Occipital lobe (tissue), 2 donors: ENCODE data around the gene TBL1X. TPM values are rescaled to one million over a fixed set of nuclear protein-coding genes. Genes with fewer than 3 reads are reported as not detected.

Source experiments
- DNase-seq: peaks from one replicate; lab custom pipeline; 2025; lab: John Stamatoyannopoulos, UW
- total RNA-seq: library from RNA; depleted of rRNA; stranded (reverse); fragments of >200 nt; gene quantifications from one replicate; pipeline ENCODE4 v1.2.3, GENCODE V29; 2014

Gene TBL1X
- total RNA-seq, 1 donor from 2014 or later, result 2.8 TPM

DNA sequence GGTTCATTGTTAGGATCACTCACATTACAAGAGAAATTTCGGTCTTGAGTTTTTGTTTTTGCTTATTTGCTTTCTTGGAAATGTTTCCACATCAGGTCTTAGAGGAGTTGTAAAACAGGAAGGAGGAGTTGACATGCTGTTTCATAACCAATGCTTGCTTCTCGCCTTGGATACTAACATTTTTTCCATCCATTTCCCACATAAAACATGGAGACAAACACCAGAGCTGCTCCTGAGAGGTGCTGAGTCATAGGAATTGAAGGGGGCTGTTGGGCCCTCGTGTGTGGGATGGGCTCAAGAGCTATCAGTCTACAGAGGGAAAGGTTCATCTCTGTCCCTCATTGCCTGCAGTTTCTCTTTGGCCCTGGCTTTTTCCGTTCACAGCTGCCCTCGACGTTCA lies 29.9 kb downstream of the TBL1X start:
- DNase-seq, result no peak

DNA sequence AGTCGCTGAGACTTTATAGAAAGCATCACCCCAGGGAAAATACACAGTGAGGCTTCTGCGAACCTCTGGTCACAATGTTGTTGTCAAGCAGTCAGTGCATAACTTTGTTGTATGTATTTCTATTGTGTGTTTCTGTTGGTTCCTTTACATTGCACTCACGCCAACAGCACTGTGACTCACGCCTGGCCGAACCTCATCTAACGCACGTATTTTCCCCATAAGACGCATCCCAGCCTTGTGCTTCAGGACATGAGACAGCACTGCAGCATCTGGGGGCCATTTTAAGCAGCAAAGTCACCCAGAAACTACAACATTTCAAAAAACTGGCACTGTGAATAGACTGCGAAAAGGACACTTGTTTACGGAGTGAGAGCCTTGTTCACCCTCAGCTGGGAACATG lies 30.6 kb downstream of the TBL1X start:
- no peak for DNase-seq

DNA sequence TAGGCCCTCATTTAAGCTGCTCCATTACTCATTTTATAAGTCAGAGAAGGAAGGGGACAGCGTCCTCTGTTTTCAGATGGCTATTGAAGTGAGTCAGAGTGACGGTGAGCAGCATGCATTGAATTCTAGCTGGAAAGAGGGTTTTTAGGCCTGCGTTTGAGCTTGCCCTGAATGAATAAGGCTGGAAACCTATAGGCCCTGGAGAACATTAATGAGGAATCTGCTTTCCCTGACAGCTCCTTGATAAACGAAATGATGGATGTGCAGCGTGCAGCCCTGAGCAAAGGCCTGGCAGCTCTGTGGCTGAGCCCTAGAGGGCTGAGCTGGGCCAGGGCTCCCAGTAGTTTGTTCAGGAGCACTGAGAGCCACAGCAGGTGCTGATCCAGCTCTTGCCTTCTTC lies 33.4 kb downstream of the TBL1X start:
- no peak for DNase-seq

DNA sequence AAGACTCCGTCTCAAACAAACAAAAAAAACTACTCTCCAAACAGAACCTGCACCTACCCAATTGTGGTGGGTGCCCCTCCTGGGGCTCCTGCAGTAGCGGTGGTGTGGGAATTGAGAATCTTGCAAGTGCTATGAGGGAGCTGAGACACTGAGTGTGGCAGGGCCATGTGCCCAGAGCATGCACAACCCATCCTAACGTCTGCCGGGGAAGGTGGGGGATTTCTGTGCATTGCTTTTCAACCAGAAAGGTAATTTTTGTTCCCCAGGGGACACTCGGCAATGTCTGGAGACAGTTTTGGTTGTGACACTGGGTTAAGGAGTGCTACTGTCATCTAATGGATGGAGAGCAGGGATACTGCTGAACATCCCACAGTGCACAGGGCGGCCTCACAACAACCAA lies 35.7 kb downstream of the TBL1X start:
- DNase-seq, result no peak

DNA sequence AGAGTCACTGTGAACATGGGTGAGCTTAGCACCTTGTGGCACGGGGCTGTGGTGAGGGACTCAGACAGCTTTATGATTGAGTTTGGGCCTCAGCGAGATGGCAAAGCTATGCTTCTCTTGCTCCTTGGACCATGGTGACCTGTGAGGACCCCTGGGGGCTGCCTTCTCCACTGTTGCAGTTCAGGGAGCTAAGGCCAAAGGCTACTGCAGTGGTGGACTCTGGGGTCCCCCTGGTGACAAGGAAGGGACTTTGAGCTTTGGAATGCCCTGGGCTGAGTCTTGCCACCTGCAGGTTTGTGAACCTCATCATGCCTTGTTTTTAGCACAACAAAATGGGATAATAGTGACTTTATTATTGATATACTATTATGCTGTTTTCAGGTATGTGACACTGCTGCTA lies 36.5 kb downstream of the TBL1X start:
- DNase-seq, result no peak

DNA sequence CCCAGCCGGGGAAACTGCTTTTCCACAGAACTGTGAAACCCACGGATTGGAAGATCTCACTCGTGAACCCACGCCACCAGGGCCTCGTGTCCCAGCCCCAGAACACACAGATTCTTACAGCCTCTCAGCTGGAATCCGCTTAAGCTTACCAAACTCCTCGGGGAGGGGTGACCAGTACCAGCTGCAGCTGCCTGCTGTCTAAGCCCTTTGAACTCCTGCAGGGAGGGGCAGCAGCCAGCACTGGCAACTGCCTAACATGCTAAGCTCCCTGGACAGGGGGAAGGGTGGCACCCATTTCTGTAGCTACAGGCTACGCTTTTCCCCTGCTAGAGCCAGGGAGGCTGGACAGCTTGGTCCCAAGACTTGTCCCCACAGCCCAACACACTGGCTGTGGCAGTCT lies 38.4 kb downstream of the TBL1X start:
- no peak for DNase-seq

DNA sequence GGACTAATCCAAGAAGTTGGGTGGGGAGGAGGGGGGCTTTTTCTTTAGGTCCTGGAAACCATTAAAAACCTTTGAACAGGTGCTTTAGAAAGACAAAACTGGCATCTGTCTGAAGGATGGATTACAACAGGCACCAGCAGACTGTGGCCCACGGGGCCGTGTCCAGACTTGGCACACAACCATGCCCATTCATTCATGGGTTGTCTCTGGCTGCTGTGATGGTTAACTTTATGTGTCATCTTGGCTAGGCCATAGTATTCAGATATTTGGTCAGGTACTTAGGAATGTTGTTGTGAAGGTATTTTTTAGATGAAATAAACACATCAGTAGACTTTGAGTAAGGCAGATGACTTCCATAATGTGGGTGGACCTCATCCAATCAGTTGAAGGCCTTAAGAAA lies 45.5 kb downstream of the TBL1X start:
- DNase-seq, result no peak

DNA sequence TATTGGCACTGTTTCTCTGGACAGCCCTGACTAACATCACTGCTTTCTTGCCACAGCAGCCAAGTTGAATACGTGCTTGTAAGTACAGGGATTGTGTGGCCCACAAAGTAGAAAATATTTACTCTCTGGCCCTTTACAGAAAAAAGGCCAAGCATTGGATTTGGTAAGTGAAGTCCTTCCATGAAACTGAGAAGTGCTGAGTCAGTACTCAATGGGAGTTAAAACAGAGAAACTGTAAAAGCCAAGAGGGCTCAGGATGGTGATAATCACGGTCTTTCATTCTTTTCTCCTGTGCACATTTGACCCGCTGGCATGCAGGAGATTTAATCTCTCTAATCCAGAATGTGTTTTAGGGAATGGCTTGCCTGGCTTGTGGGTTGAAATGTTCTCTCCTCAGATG lies 46.1 kb downstream of the TBL1X start:
- no peak for DNase-seq

DNA sequence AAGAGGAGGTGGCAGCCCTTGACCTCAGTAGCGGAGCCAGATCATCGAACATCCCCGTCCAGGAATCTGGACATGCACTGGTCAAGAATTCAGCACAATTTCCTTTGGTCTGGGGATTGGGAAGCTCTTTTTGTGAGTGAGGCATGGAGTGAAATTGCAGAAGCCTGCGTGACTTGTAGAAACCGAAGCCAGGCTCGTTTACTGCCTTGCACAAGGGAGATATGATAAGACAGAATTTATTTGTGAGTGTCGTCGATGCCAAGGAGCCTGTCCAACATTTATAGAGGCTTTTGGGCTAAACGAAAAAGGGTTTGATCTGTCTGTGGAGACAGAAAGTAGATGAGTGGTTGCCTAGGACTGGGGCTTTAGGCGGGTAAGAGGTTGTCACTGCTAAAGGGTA lies 50.6 kb downstream of the TBL1X start:
- no peak for DNase-seq

DNA sequence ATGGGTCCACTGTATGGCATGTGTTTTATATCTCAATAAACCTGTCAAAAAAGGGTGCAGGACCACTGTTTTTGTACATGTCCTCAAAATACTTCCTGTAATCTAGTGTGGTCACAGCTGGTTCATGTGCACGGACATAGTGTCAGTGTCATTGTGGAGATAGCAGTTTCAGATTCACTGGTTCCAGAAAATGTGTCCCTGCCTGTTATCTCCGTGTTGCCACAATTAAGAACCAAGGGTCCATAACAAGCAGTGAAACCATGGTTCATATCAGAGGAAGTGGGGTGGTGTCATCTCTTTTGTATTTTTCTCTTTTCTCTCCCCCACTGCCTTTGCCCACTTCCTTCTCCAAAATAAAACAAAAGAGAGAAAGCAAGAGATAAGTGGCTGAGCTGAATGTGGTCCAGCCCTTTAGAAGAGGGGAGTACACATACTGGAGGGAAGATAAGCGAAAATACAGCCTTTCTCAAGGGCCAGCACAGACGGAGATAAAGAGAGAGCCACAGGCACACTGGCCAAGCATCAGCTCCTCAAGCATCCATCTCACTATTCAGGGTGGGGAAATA lies 51.2 kb downstream of the TBL1X start:
- no peak for DNase-seq

DNA sequence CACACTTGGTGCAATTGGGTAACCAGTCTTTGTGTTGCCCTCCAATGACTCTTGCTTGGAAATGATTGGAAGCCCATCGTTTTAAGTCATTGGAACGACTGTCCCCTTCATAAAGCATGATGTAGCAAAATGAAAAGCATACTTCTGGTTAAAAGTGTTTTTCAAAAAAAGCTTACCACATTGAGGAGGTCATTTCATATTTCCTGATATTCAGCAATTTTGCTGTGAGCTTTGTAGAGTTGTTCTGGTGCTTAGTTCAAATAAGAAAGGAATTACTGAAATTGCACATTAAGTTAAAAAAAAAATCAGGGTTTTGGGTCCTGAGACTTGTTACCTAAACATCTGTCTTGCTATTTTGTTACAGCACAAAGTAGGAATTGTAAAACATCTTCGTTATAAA lies 51.8 kb downstream of the TBL1X start:
- no peak for DNase-seq

DNA sequence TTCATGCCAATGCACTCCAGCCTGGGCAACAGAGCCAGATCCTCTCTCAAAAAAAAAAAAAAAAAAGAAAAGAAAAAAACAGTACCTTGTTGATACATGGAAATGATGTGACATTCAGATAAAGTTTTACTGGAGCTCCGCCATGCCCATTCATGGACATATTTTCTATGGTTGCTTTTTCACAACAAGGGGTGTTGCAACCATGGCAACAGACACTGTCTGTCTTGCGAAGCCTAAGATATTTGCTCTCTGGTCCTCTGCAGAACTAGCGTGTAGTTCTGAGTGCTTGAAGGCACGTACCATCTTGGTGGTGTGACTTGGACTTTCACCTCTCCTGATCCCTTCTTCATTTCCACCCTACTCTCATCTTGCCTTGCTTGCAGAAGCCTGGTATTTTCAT lies 53.2 kb downstream of the TBL1X start:
- no peak for DNase-seq

DNA sequence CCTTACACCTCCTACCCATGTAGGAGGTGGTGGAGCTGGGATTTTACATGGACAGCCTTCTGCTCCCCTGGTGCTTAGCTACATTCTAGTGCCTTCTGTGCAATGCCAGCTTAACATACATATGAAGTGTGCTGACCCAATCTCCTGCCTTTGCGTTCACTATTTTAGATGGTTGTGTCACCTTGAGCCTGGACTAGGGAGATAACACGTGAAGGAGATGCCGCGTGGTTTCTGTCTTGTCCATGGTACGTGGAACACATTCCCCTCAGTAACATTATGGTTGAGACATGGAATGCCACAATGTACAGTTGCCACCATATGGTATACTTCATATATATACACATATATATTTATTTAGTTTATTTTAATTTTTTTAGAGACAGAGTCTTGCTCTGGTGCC lies 54.0 kb downstream of the TBL1X start:
- no peak for DNase-seq

DNA sequence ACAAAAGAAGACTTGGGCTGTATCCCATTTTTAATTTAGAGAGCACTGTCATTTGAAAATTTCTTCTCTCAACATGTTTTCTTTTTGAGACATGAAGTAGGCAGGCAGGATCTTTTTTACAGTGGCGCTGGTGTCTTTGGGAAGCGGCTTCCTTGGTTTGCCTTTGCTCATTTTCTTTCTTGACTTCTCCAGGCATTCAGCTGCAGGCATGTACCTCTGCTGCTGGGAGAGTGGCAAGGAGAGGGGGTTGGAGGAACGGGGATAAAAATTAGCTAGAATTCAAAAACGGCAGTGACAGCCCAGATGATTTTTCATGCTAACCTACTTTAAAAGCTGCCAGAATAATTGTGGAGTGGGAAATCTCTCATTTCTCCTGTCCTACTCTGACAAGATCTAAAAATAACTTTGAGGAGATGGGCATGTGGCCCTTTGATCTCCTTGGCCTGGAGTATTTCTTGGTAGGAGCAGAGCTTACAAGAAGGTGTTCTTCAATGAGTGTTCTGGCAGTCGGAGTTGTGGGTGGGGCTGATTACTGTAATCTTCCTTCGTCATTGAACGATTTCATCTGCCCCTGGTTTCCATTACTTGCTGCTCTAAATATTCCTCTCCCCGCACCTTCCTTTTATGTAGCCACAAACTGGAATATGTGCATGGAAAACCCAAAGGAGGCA lies 54.8 kb downstream of the TBL1X start:
- no peak for DNase-seq

DNA sequence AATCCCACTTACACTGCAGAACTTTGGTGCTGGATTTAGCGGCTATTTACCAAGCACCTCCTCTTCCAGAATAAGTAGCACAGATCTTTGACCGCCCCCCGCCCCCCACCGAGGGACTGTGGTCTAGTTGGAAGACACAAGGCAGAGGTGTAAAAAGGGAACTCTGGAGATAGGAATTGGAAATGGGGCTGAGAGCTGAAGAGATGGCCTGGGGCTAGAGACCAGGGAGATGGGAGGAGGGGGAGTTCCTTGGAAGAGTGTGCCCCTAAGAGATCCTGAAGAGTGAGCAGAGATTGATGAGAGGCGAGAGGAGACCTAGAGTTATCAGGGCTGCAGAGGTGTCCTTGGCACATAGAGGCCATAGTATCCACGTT lies 55.3 kb downstream of the TBL1X start:
- no peak for DNase-seq

DNA sequence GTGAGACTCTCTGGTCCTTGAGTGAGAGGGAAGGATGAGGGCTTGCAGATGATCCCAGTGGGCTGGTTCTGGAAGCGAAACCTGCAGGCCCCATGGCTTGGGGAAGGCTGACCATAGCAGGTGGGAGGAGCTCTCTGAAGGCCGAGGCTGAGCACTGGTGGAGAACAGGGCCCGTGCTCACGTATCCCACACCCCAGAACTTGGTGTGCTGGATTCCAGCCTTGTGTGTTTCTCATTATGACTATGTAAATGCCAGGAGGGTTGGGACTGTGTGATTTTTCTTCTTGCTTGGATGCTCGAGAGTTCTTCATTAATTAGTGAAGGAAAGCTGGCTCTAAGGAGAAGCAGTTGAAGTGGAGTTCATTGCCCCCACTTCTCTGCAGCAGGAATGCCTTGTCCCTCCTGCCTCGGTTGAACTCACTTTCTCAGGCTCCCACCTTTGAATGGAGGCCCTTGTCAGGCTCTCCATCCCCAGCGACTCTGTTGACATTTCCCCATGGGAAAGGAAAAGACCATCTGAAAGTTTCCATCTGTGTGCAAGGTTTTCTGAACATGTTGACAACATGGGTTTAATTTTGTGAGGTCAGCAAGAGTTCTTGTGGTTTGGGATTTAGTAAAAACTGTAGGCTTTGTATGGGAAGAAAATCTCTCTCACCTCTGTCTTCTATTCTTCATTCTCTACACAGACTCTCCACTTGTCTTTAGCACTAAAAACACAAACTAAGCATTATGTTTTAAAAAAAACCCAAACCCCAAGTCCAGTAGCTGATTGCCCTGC lies 57.7 kb downstream of the TBL1X start:
- DNase-seq, result no peak

DNA sequence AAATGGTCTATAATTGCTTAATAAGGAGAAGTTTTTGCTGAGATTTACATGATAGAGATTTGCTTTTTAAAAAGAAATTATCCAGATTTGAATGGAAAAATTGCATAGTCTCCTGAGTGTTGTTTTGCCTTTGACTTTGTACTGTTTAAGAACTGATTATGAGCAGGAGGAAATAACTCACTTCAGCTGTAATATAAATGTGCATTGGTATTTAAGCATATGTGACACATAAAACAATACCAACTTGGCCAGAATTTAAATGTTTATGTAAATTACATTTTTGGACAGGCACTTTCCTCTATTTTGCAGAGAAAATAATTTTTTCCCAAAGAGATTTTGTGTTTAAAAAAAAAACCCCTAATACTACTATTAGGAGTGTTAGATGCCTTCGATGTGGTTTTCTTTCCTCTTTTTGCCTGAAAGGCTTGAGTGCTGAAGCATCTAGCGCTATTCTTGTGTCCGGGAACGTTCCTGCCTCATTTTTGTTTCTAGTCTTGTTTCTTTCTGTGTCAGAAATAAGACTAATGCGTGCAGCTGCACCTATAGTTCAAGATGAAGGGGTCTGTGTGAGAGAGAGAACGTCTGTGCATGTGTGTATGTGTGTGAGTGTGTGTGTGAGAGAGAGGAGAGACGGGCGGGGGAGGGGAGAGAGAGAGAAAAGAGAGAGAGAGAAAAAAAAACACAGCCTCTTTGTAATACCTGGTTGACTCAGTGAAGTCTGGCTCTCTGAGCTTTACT lies 60.8 kb downstream of the TBL1X start:
- no peak for DNase-seq

DNA sequence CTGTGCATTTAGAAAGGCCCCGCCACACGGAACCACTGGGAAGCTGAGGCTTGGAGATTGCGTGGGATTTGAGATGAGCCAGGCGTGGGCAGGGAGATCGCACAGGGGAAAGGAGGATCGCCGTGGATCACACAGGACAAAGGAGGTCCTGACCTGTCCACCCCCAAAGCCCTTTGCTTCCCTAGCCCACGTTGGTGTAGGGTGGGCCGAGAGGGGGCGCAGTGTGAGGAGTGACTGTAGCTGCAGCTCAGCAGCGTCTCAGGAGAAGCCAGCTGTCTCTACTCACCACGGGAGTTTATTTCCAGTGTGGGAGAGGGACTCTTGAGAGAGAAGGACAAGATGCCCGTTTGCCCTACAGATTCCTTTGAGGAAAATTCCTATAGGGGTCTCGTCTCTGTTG lies 62.1 kb downstream of the TBL1X start:
- DNase-seq, result no peak

DNA sequence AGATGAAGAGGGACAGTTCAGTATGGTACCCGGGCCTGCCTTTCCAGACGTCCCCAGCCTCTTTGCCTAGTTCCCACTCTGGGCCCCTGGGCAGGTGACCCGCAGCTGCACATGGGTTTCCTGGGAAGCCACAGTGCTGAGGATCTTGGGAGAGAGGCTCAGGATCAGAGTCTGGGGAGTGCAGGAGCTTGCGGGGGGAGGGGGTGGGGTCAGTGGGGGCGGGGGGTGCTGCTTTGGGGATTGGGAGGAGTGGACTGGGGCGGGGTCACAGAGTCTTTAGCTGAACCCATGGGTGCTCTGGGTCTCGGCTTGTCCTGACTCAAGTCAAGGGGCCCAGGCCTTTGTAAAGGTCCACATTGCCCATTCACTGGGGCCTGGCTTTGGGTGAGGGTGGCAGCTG lies 63.6 kb downstream of the TBL1X start:
- DNase-seq, result no peak

DNA sequence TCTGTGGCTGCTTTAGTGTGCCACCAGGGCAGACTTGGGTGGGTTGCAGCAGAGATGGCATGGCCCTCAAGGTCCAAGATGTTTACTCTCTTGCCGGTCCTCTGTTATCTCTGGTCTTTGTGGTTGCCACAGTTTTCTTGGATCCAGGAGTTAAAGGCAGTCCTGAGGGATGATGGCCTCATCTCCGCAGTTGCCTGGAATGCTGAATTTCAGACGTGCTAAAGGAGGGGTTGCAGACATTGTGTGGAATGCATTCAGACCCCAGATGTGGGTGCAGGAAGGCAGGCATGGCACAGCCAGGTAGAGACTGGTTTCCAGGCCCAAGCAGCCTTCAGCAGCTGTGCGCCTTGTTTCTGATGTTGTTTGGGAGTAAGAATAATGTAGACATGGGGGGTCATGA lies 64.4 kb downstream of the TBL1X start:
- DNase-seq, result no peak

DNA sequence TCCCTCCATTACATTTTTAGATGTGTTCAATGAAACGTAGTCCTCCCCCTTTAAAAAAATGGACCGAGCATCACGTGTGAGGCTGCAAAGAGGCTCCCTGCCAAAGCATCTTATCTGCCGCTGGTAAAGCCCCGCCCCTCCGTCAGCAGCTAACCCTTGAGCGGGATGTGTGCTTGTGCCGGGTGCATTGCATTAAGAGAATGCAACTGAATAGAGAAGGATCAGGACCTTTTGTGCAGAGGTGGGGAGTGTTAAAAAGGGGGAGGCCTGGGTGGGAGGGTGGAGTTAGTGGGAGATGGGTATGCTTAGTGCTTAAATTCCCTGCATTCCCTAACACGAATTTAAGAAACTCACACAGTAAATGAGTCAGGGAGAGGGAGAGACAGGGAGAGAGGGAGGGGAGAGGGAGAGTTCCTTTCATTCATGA lies 66.0 kb downstream of the TBL1X start:
- DNase-seq, result peak; percentile 43

DNA sequence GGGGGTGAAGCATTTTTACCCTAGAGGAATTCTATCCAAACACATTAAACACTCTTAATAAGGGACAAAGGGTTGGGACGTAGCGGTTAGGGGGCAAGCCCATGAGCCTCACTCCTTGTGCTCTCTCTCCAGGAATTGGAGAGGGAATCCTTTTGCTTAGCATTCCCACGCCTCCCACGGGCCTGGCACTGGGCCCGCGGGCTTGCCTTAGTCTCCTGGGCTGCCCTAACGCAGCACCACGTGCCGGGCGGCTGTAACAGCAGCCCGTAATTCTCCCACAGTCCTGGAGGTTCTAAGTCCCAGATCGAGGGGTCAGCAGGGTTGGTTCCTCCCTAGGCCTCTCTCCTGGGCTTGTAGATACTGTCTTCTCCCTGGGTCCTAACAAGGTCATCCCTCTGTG lies 67.5 kb downstream of the TBL1X start:
- no peak for DNase-seq
